ENCODE data around the gene CXCR6. TPM values are rescaled to one million over a fixed set of nuclear protein-coding genes. Genes with fewer than 3 reads are reported as not detected.

Gene CXCR6
- 3.1 TPM for total RNA-seq

- DNase-seq (ENCODE audit: low spot score): no peak
Measured at GRCh38 chr3:45943207-45943846, at the start of gene CXCR6. CXCR6 (plus strand) TSS chr3:45943464; CDS start chr3:45946482, 3,018 bp downstream.

GRCh38 chr3:45894015-45894414 is 49.2 kb upstream of the CXCR6 start:
- DNase-seq (ENCODE audit: low spot score): no peak

GRCh38 chr3:45895686-45896468 is 47.4 kb upstream of the CXCR6 start:
- no peak for DNase-seq (ENCODE audit: low spot score)

GRCh38 chr3:45896956-45897355 is 46.3 kb upstream of the CXCR6 start:
- no peak for DNase-seq (ENCODE audit: low spot score)

GRCh38 chr3:45904931-45905330 is 38.3 kb upstream of the CXCR6 start:
- DNase-seq (ENCODE audit: low spot score): no peak

- no peak for DNase-seq (ENCODE audit: low spot score)
Measured at GRCh38 chr3:45905755-45906154, 37.5 kb upstream of the CXCR6 start.

- no peak for DNase-seq (ENCODE audit: low spot score)
Measured at GRCh38 chr3:45906681-45907407, 36.4 kb upstream of the CXCR6 start.

- DNase-seq (ENCODE audit: low spot score): no peak
Measured at GRCh38 chr3:45907769-45908705, 35.2 kb upstream of the CXCR6 start.

GRCh38 chr3:45908761-45909160 is 34.5 kb upstream of the CXCR6 start:
- DNase-seq (ENCODE audit: low spot score): no peak

- DNase-seq (ENCODE audit: low spot score): no peak
Measured at GRCh38 chr3:45909542-45909941, 33.7 kb upstream of the CXCR6 start.

GRCh38 chr3:45910892-45911291 is 32.4 kb upstream of the CXCR6 start:
- DNase-seq (ENCODE audit: low spot score): no peak

- no peak for DNase-seq (ENCODE audit: low spot score)
Measured at GRCh38 chr3:45911511-45912226, 31.6 kb upstream of the CXCR6 start.

- DNase-seq (ENCODE audit: low spot score): no peak
Measured at GRCh38 chr3:45912435-45912834, 30.8 kb upstream of the CXCR6 start.

GRCh38 chr3:45914362-45915058 is 28.8 kb upstream of the CXCR6 start:
- no peak for DNase-seq (ENCODE audit: low spot score)

- no peak for DNase-seq (ENCODE audit: low spot score)
Measured at GRCh38 chr3:45915059-45915439, 28.2 kb upstream of the CXCR6 start.

- no peak for DNase-seq (ENCODE audit: low spot score)
Measured at GRCh38 chr3:45915518-45916231, 27.6 kb upstream of the CXCR6 start.

GRCh38 chr3:45917146-45917898 is 25.9 kb upstream of the CXCR6 start:
- DNase-seq (ENCODE audit: low spot score): no peak

GRCh38 chr3:45921158-45922038 is 21.9 kb upstream of the CXCR6 start:
- no peak for DNase-seq (ENCODE audit: low spot score)
